HG02759 (cell line): ENCODE measurements around the gene ZNF775.

Experiments
- ATAC-seq: cut with Tn5 transposase; IDR thresholded peaks from one replicate; pipeline ENCODE4 v1.9.1; 2021; ENCODE audit warnings: mild to moderate bottlenecking, moderate library complexity; ENCODE audit not compliant: unreplicated experiment

The ZNF775 gene

DNA sequence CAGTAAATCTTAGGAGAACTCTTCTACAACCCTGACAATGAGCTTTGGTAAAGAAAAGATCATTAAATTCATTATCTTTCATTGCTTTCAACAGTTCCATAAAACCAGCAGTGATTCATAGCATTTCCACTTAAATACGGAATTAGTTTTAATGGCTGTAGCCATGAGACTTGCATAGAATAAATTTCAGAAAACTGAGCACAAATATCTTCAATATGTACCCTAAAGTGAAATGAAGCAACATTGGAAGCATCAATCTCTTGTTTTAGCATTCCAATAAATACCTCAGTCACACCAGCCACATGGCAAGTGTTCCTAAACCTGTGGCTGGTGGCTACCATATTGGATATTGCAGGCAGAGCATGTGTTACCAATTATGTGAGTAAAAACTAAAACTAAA is 34.1 kb upstream of the ZNF775 start:
- ATAC-seq = no peak

DNA sequence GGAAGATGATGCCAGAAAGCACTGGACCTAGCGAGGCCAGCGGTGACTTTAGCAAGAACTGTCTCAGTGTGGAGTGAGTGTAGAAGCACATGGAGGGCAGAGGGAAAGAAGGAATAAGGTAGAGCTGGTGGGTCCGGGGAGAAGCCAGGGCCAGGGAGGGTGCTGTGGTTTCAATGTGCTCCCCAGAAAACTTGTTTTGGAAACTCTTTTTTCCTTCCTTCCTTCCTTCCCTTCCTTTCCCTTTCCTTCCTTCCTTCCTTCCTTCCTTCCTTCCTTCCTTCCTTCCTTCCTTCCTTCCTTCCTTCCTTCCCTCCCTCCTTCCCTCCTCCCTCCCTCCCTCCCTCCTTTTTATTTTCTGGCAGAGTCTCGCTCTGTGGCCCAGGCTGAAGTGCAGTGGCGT is 32.2 kb upstream of the ZNF775 start:
- no peak for ATAC-seq

DNA sequence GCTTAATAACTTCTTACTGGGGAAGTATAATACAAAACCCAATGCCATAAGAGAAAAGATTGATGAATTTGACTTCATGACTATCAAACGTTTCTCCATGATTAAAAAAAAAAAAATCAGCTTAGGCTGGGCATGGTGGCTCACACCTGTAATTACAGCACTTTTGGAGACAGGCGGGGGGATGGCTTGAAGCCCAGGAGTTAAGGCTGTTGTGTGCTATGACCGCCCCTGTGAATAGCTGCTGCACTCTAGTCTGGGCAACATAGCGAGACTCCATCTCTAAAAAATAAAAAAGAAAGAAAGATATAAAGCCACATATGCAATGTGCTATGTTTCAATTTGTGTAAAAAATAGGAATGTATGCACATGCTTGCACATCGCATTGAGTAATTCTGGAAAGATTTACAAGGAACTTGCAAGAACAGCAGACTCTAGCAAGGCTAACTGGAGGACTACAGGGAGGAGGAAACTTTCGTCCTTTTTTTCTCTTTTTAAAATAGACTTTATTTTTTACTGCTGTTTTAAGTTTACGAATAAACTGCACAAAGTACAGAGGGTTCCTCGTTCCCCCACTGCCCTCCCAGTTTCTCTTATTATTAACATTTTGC is 27.4 kb upstream of the ZNF775 start:
- no peak for ATAC-seq

- ATAC-seq = no peak
Measured at GRCh38 chr7:150355666-150356059, 23.5 kb upstream of the ZNF775 start.

GRCh38 chr7:150356265-150356897 is 22.7 kb upstream of the ZNF775 start:
- no peak for ATAC-seq

- peak; percentile 63 for ATAC-seq
Measured at GRCh38 chr7:150357270-150357669, 21.9 kb upstream of the ZNF775 start.

DNA sequence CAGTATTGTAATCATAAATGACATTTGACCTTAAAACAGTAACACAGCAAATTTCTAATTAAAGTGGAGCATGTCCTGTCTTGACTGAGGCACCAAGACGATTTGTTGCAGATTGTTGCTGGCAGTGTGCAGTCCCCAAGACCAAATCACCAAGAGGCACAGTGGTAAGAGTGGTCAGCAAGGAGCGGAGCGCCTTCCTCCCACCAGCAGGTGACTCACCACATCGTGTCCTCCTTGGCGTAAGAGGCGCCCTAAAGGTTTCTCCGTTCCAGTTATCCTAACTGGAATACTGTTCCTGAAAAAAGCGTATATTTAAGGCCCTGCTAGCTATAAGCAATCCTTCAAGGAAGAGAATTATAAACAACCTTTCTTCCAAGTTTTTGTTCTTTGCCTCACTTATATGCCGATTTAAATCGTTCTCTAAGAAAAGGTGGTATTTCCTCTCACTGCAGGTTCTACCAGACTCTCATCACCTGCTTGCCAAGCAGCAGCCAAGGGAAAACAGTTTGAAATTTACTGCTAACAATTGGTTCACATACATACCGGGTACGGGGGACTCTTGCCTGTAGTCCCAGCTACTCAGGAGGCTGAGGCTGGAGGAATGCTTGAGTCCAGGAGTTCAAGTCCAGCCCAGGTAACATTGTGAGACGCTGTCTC is 21.2 kb upstream of the ZNF775 start:
- peak; percentile 22 for ATAC-seq

- no peak for ATAC-seq
Measured at GRCh38 chr7:150358433-150358832, 20.7 kb upstream of the ZNF775 start.

DNA sequence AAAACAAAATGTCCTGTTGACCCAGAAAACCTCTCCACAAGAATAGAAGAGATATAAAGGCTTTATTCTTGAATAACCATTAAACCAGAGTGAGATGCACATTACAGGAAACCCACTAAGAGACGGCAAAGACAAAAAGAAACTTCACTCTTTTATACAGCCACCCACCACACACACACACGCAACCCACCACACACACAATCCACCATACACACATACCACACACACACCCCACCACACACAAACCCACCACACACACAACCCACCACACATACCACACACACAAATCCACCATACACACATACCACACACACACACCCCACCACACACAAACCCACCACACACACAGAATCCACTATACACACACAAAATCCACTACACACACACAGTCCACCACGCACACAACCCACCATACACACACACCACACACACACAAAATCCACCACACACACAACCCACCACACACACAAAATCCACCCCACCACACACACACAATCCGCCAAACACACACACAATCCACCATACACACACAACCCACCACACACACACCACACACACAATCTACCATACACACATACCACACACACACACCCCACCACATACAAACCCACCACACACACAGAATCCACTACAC is 20.0 kb upstream of the ZNF775 start:
- ATAC-seq = no peak

- no peak for ATAC-seq
Measured at GRCh38 chr7:150359622-150360362, 19.3 kb upstream of the ZNF775 start.

- no peak for ATAC-seq
Measured at GRCh38 chr7:150360363-150361058, 18.6 kb upstream of the ZNF775 start.

DNA sequence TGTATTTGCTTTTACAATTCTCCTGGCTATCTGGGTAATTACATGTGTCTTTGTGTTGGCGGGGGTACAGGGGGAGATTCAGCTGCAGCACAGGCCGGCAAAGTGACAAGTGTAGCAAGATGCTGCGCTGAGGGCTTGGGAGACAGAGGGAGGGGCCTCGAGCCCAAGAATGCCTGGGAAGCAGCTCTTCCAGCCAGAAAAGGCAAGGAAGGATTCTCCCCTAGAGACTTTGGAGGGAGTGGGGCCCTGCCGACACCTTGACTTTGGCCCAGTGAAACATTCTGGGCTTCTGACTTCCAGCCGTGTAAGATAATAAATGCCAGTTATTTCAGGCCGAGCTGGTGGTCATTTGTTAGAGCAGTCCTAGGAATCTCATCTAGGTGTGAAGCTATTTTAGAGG is 17.7 kb upstream of the ZNF775 start:
- ATAC-seq = no peak

DNA sequence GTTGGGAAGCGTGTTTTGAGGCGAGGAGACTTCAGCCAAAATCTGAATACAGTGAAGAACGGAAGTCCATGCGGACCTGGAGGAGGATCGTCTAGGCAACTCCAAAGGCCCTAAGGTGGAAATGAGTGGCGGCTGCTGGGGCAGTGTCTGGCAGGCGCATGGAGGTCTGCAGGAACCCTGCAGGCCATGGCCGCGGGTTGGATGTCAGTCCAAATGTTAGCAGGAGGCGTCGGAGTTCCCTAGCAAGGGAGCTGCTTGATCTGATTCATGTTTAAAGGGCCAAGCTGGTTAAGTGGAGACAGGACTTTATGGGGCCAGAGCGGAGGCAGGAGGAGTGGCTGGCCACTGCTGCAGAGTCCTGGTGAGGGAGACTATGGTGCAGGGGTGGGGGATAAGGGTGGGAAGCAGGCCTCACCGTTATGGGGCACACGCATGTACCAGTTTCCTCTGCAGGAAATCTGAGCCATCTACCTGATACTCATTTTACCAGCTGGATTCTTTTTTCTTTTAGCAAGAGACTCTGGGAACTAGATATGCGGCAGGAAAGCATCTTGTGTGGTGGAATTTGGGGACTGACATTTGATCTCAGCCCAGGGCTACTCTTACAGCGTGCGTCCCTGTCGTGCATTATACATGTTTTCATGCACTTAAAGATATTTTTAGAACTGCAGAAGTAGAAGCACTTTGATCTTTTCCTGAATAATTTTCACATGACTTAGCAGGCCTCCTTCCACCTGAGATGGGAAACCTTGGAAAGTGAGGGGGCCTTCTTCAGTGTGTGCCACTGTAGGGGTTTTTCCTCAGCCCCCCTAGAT is 17.1 kb upstream of the ZNF775 start:
- no peak for ATAC-seq

- ATAC-seq = no peak
Measured at GRCh38 chr7:150363370-150363769, 15.8 kb upstream of the ZNF775 start.

DNA sequence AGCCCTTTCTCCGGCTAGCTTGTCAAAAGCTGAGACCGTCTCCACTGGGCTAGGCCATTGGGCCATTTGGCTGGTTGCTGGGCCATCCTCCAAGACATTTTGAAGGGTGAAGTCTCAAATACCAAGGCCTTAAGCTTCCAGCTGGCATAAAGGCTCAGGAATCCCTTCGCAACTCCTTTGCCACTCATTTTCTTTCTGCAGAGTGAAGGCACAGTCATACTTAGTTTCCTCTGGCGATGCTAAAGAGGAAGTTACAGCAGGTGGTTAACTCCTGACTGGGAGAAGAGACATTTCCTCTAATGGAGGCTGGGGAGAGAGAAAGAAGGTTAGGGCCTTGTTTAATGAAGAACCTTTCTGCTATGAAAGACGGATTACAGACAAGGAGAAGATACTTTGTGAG is 15.3 kb upstream of the ZNF775 start:
- ATAC-seq = peak; percentile 22

- no peak for ATAC-seq
Measured at GRCh38 chr7:150365194-150365593, 13.9 kb upstream of the ZNF775 start.

DNA sequence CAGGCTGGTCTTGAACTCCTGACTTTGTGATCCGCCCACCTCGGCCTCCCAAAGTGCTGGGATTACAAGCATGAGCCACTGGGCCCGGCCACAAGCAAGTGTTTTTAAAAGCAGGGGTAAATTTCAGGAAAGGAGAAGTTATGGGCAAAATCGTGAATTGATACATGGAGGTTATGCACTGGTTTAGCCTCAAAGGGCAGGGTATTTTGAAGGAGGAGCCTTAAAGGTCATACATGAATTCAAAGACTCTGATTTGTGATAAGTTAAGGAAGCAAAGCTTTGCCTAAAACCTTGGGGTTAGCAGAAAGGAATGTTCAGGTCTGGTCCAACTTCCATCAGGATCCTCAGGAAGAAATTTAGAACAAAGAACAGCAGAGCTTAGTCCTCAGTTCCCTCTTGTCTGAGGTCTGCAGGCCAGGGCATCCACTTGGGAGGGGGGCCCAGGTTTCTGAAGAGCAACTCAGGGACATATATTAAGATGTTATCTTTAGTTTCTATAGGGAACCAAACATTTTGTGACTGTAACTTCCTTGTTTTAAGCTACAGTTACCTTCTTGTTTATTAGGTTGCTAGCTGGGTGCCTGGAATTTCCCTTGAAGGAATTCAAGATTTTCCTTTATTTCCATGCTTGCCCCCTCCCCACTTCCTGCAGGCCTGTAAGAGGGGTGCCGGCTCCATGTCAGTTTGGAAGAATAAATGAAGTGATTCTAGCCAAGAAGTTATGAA is 13.3 kb upstream of the ZNF775 start:
- no peak for ATAC-seq

GRCh38 chr7:150367677-150368095 is 11.4 kb upstream of the ZNF775 start:
- no peak for ATAC-seq
